AG09319 (cell line): Measurements from ENCODE around the gene SLFN11.

Experiments used
- DNase-seq: peaks from one replicate; pipeline ENCODE4 v3.0.0-alpha.2; 2010; ENCODE audit warnings: low read depth; ENCODE audit errors: extremely low read depth
- TF ChIP-seq, protein P1 (sequence below): IDR thresholded peaks from 2 replicates; pipeline ENCODE4 v1.5.1; 2011; ENCODE audit warnings: low read depth, mild to moderate bottlenecking, inconsistent platforms, low read length, moderate library complexity

The SLFN11 gene

DNA sequence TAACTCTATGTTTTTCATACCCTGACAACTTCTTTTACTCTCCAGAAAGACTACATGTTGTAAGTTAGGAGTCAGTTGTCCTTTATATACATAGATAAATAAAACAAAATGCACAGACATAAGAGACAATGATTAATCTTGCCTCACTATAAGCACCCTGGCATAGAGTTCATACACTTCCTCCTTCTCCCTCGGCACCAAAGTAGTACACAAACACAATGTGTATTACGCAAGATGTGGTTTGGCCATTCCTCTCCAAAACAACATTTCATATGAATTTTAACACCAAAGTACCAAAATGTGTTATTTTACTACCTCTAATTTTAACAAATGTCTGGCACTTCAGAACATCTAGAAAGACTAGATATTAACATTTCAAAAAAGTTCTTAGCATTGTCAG, 17.2 kb upstream of the SLFN11 start:
- TF ChIP-seq, protein P1, sequence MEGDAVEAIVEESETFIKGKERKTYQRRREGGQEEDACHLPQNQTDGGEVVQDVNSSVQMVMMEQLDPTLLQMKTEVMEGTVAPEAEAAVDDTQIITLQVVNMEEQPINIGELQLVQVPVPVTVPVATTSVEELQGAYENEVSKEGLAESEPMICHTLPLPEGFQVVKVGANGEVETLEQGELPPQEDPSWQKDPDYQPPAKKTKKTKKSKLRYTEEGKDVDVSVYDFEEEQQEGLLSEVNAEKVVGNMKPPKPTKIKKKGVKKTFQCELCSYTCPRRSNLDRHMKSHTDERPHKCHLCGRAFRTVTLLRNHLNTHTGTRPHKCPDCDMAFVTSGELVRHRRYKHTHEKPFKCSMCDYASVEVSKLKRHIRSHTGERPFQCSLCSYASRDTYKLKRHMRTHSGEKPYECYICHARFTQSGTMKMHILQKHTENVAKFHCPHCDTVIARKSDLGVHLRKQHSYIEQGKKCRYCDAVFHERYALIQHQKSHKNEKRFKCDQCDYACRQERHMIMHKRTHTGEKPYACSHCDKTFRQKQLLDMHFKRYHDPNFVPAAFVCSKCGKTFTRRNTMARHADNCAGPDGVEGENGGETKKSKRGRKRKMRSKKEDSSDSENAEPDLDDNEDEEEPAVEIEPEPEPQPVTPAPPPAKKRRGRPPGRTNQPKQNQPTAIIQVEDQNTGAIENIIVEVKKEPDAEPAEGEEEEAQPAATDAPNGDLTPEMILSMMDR, result no peak
- no peak for DNase-seq

DNA sequence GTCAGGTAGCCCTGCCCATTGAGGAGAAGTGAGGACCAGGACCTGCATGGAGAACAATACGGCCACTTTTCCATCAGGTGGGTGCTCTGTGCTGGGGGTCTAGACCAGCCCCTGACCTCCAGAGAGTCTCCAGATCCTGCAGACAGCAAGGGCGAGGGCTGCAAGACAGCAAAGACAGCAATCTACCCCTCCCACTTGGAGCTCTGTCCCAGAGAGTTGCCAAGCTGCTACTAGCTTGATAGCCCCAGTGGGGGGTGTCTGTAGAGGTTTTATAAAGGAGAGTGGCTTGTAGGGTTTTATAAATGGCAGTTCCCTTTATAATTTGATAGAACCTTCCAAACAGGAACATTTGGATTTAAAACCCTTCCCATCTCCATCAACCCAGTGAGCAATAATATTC, 16.7 kb upstream of the SLFN11 start:
- TF ChIP-seq, protein P1, result no peak
- DNase-seq, result no peak

DNA sequence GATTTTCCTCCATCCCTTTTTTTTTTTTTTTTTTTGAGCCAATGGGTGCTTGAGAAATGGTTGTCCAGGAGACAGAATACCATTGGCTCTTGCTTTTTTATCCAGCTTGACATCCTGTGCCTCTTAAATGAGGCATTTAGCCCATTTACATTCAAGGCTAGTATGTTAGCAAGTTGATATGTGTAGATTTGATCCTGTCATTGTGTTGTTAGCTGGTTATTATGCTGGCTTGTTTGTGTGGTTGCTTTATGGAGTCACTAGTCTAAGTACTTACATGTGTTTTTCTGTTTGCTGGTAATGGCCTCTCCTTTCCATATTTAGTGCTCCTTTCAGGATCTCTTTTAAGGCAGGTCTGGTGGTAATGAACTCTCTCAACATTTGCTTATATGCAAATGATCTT, 14.1 kb upstream of the SLFN11 start:
- no peak for DNase-seq
- TF ChIP-seq, protein P1, result no peak

DNA sequence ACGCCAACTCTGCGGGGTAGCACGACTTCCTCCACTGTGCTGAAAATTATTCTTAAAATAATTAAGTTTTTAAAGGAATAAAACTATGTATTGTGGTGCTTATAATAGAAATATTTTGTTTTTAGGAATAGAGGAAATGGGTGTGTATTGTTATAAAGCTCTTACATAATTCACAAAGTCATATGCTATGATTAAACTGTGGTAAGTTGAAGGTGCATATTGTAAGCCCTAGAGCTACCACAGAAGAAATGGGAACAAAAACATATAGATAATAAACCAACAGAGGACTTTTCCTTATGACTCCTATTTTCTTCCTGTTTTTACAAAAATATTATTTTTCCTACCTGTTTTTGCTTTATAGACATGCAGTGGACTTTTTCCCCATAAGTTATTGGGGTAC, 4.3 kb upstream of the SLFN11 start:
- TF ChIP-seq, protein P1, result no peak

DNA sequence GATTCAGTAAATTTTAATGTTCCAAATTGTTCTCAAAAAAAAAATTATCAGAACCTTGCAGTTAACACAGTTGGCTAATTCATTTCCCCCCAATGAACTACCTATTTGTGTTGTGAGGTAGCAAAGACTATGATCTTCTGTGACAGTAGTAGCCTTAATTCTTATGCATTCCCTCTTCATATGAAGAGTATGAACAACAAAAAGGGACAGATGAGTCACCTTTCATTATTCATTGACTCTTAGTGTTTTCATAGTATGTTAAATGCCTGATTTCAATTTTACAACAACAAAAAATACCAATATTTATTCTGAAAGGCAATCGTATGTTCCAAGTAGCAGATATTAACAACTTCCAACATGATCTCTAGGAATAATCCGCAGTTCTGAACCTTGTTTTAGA, 3.6 kb upstream of the SLFN11 start:
- TF ChIP-seq, protein P1, result no peak
- no peak for DNase-seq

More for the DNA sequence above, 4.3 kb upstream of the SLFN11 start:
- no peak for DNase-seq

DNA sequence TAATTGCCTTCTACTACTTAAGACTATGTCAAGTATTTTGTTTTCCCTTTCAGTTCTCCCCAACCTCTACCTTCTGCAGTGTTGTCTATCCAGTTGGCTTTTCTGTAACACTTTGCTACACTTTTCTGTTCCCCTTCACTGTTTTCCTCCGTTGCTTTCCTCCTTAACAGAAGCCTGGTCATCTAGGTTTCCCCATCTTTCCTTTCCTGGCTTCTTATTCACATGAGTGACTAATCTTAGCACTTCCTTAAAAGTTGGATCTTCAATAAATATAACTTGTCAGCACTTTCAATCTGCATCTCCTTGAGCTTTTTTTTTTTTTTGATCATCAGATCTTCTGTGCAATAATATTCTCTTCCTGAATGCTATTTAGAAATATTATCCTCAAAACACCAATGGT, 2.8 kb upstream of the SLFN11 start:
- no peak for DNase-seq

DNA sequence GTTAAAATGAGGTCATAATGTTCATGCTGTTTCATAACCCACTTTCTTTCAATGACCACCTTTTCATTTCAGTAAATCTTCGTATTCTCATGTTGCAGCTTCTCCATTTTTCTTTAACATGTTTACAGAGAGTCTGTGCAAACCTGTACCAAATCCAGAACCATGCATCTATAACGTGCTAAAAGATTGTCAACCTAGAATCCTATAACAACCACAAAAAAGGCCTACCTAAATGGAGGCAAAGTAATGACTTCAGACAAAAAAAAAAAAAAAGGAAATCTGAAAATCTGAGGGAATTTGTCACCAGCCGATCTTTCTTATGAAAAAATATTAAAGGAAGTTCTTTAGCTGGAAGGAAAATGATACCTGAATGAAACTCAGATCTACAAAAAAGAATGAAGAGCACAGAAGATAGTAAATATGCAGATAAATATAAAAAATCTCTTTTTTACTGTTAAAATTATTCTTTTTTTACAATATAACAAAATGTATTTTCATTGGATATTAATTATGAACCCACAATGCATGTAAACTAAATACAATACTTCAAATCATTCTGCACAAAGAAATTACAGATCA, 1.4 kb upstream of the SLFN11 start:
- TF ChIP-seq, protein P1, result no peak
- DNase-seq, result no peak

More for the DNA sequence above, 2.8 kb upstream of the SLFN11 start:
- TF ChIP-seq, protein P1, result no peak
